H1 (cell line): ENCODE results near the gene SIPA1L3. TPM values are rescaled to one million over a fixed set of nuclear protein-coding genes. Genes with fewer than 3 reads are reported as not detected.

Experiments
- CTCF ChIA-PET: fragments of 300-600 bp; sonication (Branson Sonifier 250); formaldehyde crosslinking; loops from one replicate; lab custom pipeline; 2021; ENCODE audit not compliant: partially characterized antibody; lab: Charles Lee
- POLR2A ChIA-PET: fragments of 300-600 bp; sonication (Branson Sonifier 250); formaldehyde crosslinking; loops from one replicate; lab custom pipeline; 2021; ENCODE audit warnings: inconsistent platforms; ENCODE audit not compliant: partially characterized antibody; lab: Charles Lee
- DNase-seq, 2 experiments: peaks; one replicate each; pipeline versions ENCODE4 v3.0.0 to v3.0.0-alpha.2; 2010 to 2022; ENCODE audit warnings: low spot score in 2 of 2, low read depth in 1 of 2, mixed read lengths in 1 of 2
- FAIRE-seq: peaks from 2 replicates; lab custom pipeline; 2011; peaks lifted over from hg19 to GRCh38; lab: Jason Lieb, UNC
- H2AFZ ChIP-seq: 2 replicates; pipeline ENCODE4 v1.8.1; 2012; ENCODE audit warnings: low read length, inconsistent platforms
- H2AK5ac ChIP-seq: 2 replicates; pipeline ENCODE4 v1.6.1; 2013; ENCODE audit warnings: low read depth, low read length
- H2BK120ac ChIP-seq: replicated peaks from 2 replicates; pipeline ENCODE3; 2013; ENCODE audit warnings: low read depth, low read length, inconsistent platforms
- H2BK12ac ChIP-seq: 2 replicates; pipeline ENCODE4 v1.6.1; 2013; ENCODE audit warnings: low read depth, low read length
- H2BK15ac ChIP-seq: 2 replicates; pipeline ENCODE4 v1.6.1; 2013; ENCODE audit warnings: low read length
- H2BK20ac ChIP-seq: 2 replicates; pipeline ENCODE4 v1.6.1; 2013; ENCODE audit warnings: low read length
- H2BK5ac ChIP-seq: 2 replicates; pipeline ENCODE4 v1.6.1; 2013; ENCODE audit warnings: low read depth, low read length
- H3K14ac ChIP-seq: 2 replicates; pipeline ENCODE4 v1.6.1; 2013; ENCODE audit warnings: inconsistent platforms; ENCODE audit not compliant: insufficient read length
- H3K18ac ChIP-seq: 2 replicates; pipeline ENCODE4 v1.6.1; 2013; ENCODE audit warnings: low read length; ENCODE audit errors: extremely low read depth
- H3K23ac ChIP-seq: 2 replicates; pipeline ENCODE4 v1.6.1; 2013; ENCODE audit warnings: inconsistent platforms; ENCODE audit not compliant: insufficient read length
- H3K23me2 ChIP-seq: 2 replicates; pipeline ENCODE4 v1.6.1; 2013; ENCODE audit warnings: low read depth, low read length
- H3K27ac ChIP-seq: 2 replicates; pipeline ENCODE4 v1.6.1; 2011; ENCODE audit warnings: low read depth, low read length, inconsistent platforms
- H3K27me3 ChIP-seq, 4 experiments: replicated peaks in 1 of 4; 1 replicate in 1 of 4; 2 replicates in 3 of 4; pipeline versions ENCODE4 v1.6.1 to v1.8.1; 2011 to 2013; ENCODE audit warnings: low read length in 3 of 4, mild to moderate bottlenecking in 3 of 4, inconsistent platforms in 2 of 4, mixed read lengths in 2 of 4, moderate library complexity in 1 of 4; ENCODE audit not compliant: control insufficient read depth in 3 of 4, insufficient read depth in 3 of 4; ENCODE audit errors: extremely low read depth in 1 of 4
- H3K36me3 ChIP-seq, 4 experiments: 2 replicates each; pipeline versions ENCODE4 v1.6.1 to v1.8.1; 2011 to 2013; ENCODE audit warnings: mild to moderate bottlenecking in 4 of 4, low read length in 3 of 4, moderate library complexity in 2 of 4, control low read depth in 1 of 4, inconsistent platforms in 1 of 4; ENCODE audit not compliant: insufficient read depth in 4 of 4, control insufficient read depth in 2 of 4
- H3K4ac ChIP-seq: replicated peaks from 2 replicates; pipeline ENCODE3; 2013; ENCODE audit warnings: low read length, low read depth, mixed read lengths, inconsistent platforms; ENCODE audit not compliant: insufficient read length
- H3K4me1 ChIP-seq, 4 experiments: replicated peaks in 1 of 4; 1 replicate in 1 of 4; 2 replicates in 3 of 4; pipeline versions ENCODE4 v1.6.1 to v1.8.1; 2011 to 2013; ENCODE audit warnings: low read length in 3 of 4, inconsistent platforms in 2 of 4, mixed read lengths in 1 of 4; ENCODE audit not compliant: insufficient read depth in 4 of 4, control insufficient read depth in 3 of 4
- H3K4me2 ChIP-seq, 2 experiments: 2 replicates each; pipeline versions ENCODE4 v1.6.1 to v1.8.1; 2011 to 2013; ENCODE audit warnings: low read depth in 2 of 2, low read length in 2 of 2, control low read depth in 1 of 2, inconsistent platforms in 1 of 2, mild to moderate bottlenecking in 1 of 2; ENCODE audit not compliant: insufficient read depth in 1 of 2
- H3K4me3 ChIP-seq, 4 experiments: fragments of 200-600, 300-600 bp in 1 of 4; sonication (generic), shearing (Covaris generic), sonication (Bioruptor Twin) in 1 of 4; 2 replicates each; pipeline versions ENCODE4 v1.5.1 to v1.8.1; 2011 to 2016; ENCODE audit warnings: low read length in 4 of 4, low read depth in 3 of 4, control low read depth in 2 of 4, inconsistent platforms in 2 of 4, mild to moderate bottlenecking in 2 of 4, mixed read lengths in 1 of 4, moderate library complexity in 1 of 4; ENCODE audit not compliant: insufficient read depth in 2 of 4; ENCODE audit errors: extremely low read depth in 1 of 4
- H3K56ac ChIP-seq: replicated peaks from 2 replicates; pipeline ENCODE3; 2013; ENCODE audit warnings: low read depth, mild to moderate bottlenecking, mixed read lengths, low read length, inconsistent platforms; ENCODE audit not compliant: insufficient read length
- H3K79me1 ChIP-seq: 2 replicates; pipeline ENCODE4 v1.6.1; 2013; ENCODE audit warnings: low read depth, low read length, control low read depth
- H3K79me2 ChIP-seq, 2 experiments: 2 replicates each; pipeline versions ENCODE4 v1.6.1 to v1.8.1; 2012 to 2013; ENCODE audit warnings: low read length in 2 of 2, mild to moderate bottlenecking in 2 of 2, inconsistent platforms in 1 of 2; ENCODE audit not compliant: insufficient read depth in 2 of 2, control insufficient read depth in 1 of 2
- H3K9ac ChIP-seq, 4 experiments: replicated peaks in 1 of 4; 1 replicate in 1 of 4; 2 replicates in 3 of 4; pipeline versions ENCODE4 v1.6.1 to v1.8.1; 2011 to 2013; ENCODE audit warnings: low read depth in 3 of 4, low read length in 3 of 4, control low read depth in 2 of 4, mild to moderate bottlenecking in 2 of 4, moderate library complexity in 2 of 4, inconsistent platforms in 1 of 4; ENCODE audit errors: extremely low read depth in 1 of 4
- H3K9me3 ChIP-seq, 2 experiments: 2 replicates each; pipeline versions ENCODE4 v1.6.1 to v1.8.1; 2012 to 2013; ENCODE audit warnings: mild to moderate bottlenecking in 2 of 2, moderate library complexity in 2 of 2, control low read depth in 1 of 2, inconsistent platforms in 1 of 2, low read depth in 1 of 2, low read length in 1 of 2, mixed read lengths in 1 of 2; ENCODE audit not compliant: insufficient read depth in 2 of 2
- H4K20me1 ChIP-seq, 2 experiments: replicated peaks in 1 of 2; 2 replicates each; pipeline versions ENCODE3 to v1.8.1; 2011 to 2013; ENCODE audit warnings: inconsistent platforms in 2 of 2, low read length in 2 of 2, mild to moderate bottlenecking in 1 of 2; ENCODE audit not compliant: insufficient read depth in 2 of 2, control insufficient read depth in 1 of 2
- H4K5ac ChIP-seq: 2 replicates; pipeline ENCODE4 v1.6.1; 2013; ENCODE audit warnings: low read length, low read depth, mixed read lengths, inconsistent platforms; ENCODE audit not compliant: insufficient read length
- H4K8ac ChIP-seq: 2 replicates; pipeline ENCODE4 v1.8.0; 2013; ENCODE audit warnings: mild to moderate bottlenecking, moderate library complexity, low read length, inconsistent platforms; ENCODE audit not compliant: insufficient read depth; ENCODE audit errors: extremely low read depth
- H4K91ac ChIP-seq: replicated peaks from 2 replicates; pipeline ENCODE3; 2013; ENCODE audit warnings: low read length, mixed read lengths, inconsistent platforms; ENCODE audit not compliant: insufficient read length
- CHD1 ChIP-seq: IDR thresholded peaks from 2 replicates; pipeline ENCODE4 v1.6.1; 2012; ENCODE audit warnings: low read depth, low read length, improper control_type of control experiment
- CHD2 ChIP-seq: IDR thresholded peaks from 2 replicates; pipeline ENCODE4 v1.6.1; 2012; ENCODE audit warnings: low read length, improper control_type of control experiment
- CREB1 ChIP-seq: IDR thresholded peaks from 2 replicates; pipeline ENCODE4 v1.6.1; 2012; ENCODE audit warnings: inconsistent platforms
- KDM5A ChIP-seq: fragments of 200-600 bp; IDR thresholded peaks from 2 replicates; pipeline ENCODE4 v1.7.1; 2012; ENCODE audit warnings: mild to moderate bottlenecking, low read length, inconsistent platforms, mixed read lengths
- MAFK ChIP-seq: IDR thresholded peaks from 2 replicates; pipeline ENCODE4 v1.6.1; 2012; ENCODE audit warnings: low read depth, mild to moderate bottlenecking, improper control_type of control experiment, low read length
- NRF1 ChIP-seq: IDR thresholded peaks from 2 replicates; pipeline ENCODE4 v1.6.1; 2011; ENCODE audit warnings: mild to moderate bottlenecking, low read depth, low read length, improper control_type of control experiment
- POLR2A ChIP-seq, 2 experiments: IDR thresholded peaks; 1 replicate in 1 of 2; 2 replicates in 1 of 2; pipeline ENCODE4 v1.6.1; 2011; ENCODE audit warnings: low read depth in 2 of 2, low read length in 2 of 2, mild to moderate bottlenecking in 2 of 2; ENCODE audit errors: control extremely low read depth in 1 of 2
- SAP30 ChIP-seq: fragments of 300-600 bp; sonication (generic); IDR thresholded peaks from 2 replicates; pipeline ENCODE4 v1.7.1; 2012; ENCODE audit warnings: low read length, moderate library complexity, mild to moderate bottlenecking, inconsistent platforms; ENCODE audit not compliant: insufficient read depth, insufficient replicate concordance
- SIN3A ChIP-seq, 2 experiments: IDR thresholded peaks in 1 of 2; conservative IDR thresholded peaks in 1 of 2; 2 replicates each; pipeline ENCODE4 v1.6.1; 2011 to 2012; ENCODE audit warnings: low read length in 2 of 2, improper control_type of control experiment in 1 of 2, low read depth in 1 of 2, mild to moderate bottlenecking in 1 of 2
- SUZ12 ChIP-seq: fragments of 200-600 bp; sonication (generic); IDR thresholded peaks from 2 replicates; pipeline ENCODE4 v1.6.1; 2012; ENCODE audit warnings: mild to moderate bottlenecking, inconsistent platforms, low read length, moderate library complexity, mixed read lengths
- TAF7 ChIP-seq: optimal IDR thresholded peaks from 2 replicates; pipeline ENCODE3; 2011; ENCODE audit warnings: low read depth, mild to moderate bottlenecking, inconsistent platforms, low read length, moderate library complexity, borderline replicate concordance
- WGBS, 2 experiments: shearing (Covaris generic) in 1 of 2; methylation state at CpG; one replicate each; pipeline versions ENCODE4 v1.1.6 to v1.1.7; 2013 to 2015; ENCODE audit warnings: low lambda C conversion rate in 2 of 2, mixed read lengths in 2 of 2, inconsistent platforms in 1 of 2, low coverage in 1 of 2, missing lambda C conversion rate in 1 of 2; ENCODE audit not compliant: insufficient replicate concordance in 2 of 2, insufficient coverage in 1 of 2, insufficient read length in 1 of 2; ENCODE audit errors: extremely low coverage in 1 of 2, missing lambda C conversion rate in 1 of 2; 5-methylcytosine and 5-hydroxymethylcytosine counted together
- polyA plus RNA-seq, 7 experiments: library from polyadenylated mRNA; depleted of rRNA in 3 of 7; stranded (reverse) in 5 of 7; unstranded in 2 of 7; fragments of >200 nt in 5 of 7; fragments of 200-250 nt in 2 of 7; gene quantifications; 1 replicate in 5 of 7; 2 replicates in 1 of 7; 4 replicates in 1 of 7; pipeline versions ENCODE4 v1.2.1 to v1.2.3, GENCODE V29; 2011 to 2013; ENCODE audit warnings: missing spikeins in 2 of 7, mixed read lengths in 2 of 7
- total RNA-seq: library from RNA; stranded (reverse); fragmentation: NEBNext Ultra II Directional; extraction: Animal tissue kit (Norgen Biotek cat#: 25700); gene quantifications from 2 replicates; pipeline ENCODE4 v1.2.1, GENCODE V29; 2021
- TF ChIP-seq, protein P1 (sequence below), 3 experiments: IDR thresholded peaks; 1 replicate in 2 of 3; 2 replicates in 1 of 3; pipeline versions ENCODE4 v1.5.1 to v1.6.1; 2011; ENCODE audit warnings: low read length in 3 of 3, mild to moderate bottlenecking in 3 of 3, inconsistent platforms in 2 of 3, low read depth in 1 of 3, moderate library complexity in 1 of 3; ENCODE audit not compliant: insufficient read depth in 1 of 3; ENCODE audit errors: control extremely low read depth in 1 of 3

The SIPA1L3 gene
- total and polyA plus RNA-seq, 2 of the 8 experiments (the other 6 are each of a cell fraction or from before 2014, with no cell fraction given): 15.0 to 54.9 TPM

DNA sequence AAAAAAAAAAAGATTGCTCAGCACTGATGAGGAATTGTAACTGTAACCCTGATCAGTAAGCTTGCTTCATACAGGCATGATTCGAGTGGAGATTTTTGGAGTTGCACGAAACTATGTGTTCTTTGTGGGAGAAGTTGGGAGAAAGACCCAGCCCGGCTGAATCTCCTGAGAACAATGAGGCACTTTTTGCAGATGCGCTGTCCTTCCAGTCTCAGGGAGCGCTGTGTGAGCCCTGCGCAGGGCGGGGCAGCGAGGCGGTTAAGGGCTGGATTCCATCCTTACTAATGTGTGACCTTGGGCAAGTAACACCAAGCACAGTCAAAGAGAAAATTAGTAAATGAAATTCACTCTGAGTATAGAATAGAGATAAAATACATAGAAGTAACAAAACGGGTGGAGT is 76.9 kb downstream of the SIPA1L3 start:
- H4K5ac ChIP-seq: no peak overlapping the region
- POLR2A ChIA-PET: interaction anchor here (1.3 to 1.8 kb wide), 2 partner anchors 16 to 21 kb away, joined by 3 to 7 read pairs; no protein-coding TSS in a partner anchor
- TF ChIP-seq CHD2: no peak
- TF ChIP-seq POLR2A (IDR thresholded peaks at IDR 0.05; ENCODE audit: control extremely low read depth in 1 of 2, low read depth in 2 of 2, low read length in 2 of 2): no peak
- TF ChIP-seq KDM5A: no peak
- TF ChIP-seq SAP30: no peak
- no peak for TF ChIP-seq CHD1
- TF ChIP-seq TAF7: no peak
- no peak for TF ChIP-seq CREB1
- no peak for TF ChIP-seq SUZ12
- TF ChIP-seq MAFK: no peak
- TF ChIP-seq, protein P1, sequence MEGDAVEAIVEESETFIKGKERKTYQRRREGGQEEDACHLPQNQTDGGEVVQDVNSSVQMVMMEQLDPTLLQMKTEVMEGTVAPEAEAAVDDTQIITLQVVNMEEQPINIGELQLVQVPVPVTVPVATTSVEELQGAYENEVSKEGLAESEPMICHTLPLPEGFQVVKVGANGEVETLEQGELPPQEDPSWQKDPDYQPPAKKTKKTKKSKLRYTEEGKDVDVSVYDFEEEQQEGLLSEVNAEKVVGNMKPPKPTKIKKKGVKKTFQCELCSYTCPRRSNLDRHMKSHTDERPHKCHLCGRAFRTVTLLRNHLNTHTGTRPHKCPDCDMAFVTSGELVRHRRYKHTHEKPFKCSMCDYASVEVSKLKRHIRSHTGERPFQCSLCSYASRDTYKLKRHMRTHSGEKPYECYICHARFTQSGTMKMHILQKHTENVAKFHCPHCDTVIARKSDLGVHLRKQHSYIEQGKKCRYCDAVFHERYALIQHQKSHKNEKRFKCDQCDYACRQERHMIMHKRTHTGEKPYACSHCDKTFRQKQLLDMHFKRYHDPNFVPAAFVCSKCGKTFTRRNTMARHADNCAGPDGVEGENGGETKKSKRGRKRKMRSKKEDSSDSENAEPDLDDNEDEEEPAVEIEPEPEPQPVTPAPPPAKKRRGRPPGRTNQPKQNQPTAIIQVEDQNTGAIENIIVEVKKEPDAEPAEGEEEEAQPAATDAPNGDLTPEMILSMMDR (IDR thresholded peaks at IDR 0.05; ENCODE audit: control extremely low read depth in 1 of 3, insufficient read depth in 1 of 3, low read depth in 1 of 3, low read length in 3 of 3): no peak
- TF ChIP-seq NRF1: no peak
- no peak for TF ChIP-seq SIN3A (conservative IDR thresholded peaks at IDR 0.05 in 1 of 2, IDR thresholded peaks at IDR 0.05 in 1 of 2; ENCODE audit: low read depth in 1 of 2, low read length in 2 of 2)

More for the DNA sequence above, 76.9 kb downstream of the SIPA1L3 start:
- peak overlapping the region; percentile 29 for H4K91ac ChIP-seq
- no peak overlapping the region for H2BK15ac ChIP-seq
- no peak overlapping the region for H2BK20ac ChIP-seq
- H3K56ac ChIP-seq: no peak overlapping the region
- peaks cover 10% of the 10 kb centered on the region for H3K79me1 ChIP-seq
- H4K8ac ChIP-seq: no peak overlapping the region
- FAIRE-seq (no peak), DNase-seq (no peak)
- no peak overlapping the region for H3K9ac ChIP-seq
- no peaks in the 10 kb centered on the region for H3K23me2 ChIP-seq
- H3K79me2 ChIP-seq: peaks cover 0 to 48% of the 10 kb centered on the region in 2 experiments; a peak in 2 of 4 replicates
- H2AFZ ChIP-seq: no peak overlapping the region
- H3K9me3 ChIP-seq: no peaks in the 10 kb centered on the region
- H2BK5ac ChIP-seq: no peak overlapping the region
- WGBS, 2 experiments: 93% methylated on average over 10 of the region's 10 CpGs; no CpG with 5 or more reads in 1 of the 2 experiments
- H3K36me3 ChIP-seq: no peaks in the 10 kb centered on the region; a peak in 1 of 8 replicates
- H3K18ac ChIP-seq: no peak overlapping the region
- no peak overlapping the region for H3K4me2 ChIP-seq
- H3K27ac ChIP-seq: no peak overlapping the region
- no peak overlapping the region for H3K14ac ChIP-seq
- H2BK120ac ChIP-seq: no peak overlapping the region
- H3K4me3 ChIP-seq: no peak overlapping the region
- no peak overlapping the region for H2BK12ac ChIP-seq
- CTCF ChIA-PET: interaction anchor here (0.6 to 17.8 kb wide), 6 partner anchors 8 to 81 kb away, joined by 3 to 259 read pairs (median 3); partner anchors contain the start of genes SIPA1L3 and WDR87
- peaks cover 2 to 8% of the 10 kb centered on the region in 2 experiments for H4K20me1 ChIP-seq
- no peaks in the 10 kb centered on the region for H3K27me3 ChIP-seq
- no peak overlapping the region for H3K23ac ChIP-seq
- no peak overlapping the region for H3K4ac ChIP-seq
- H2AK5ac ChIP-seq: no peak overlapping the region
- H3K4me1 ChIP-seq: peaks cover 4 to 30% (median 16%) of the 10 kb centered on the region in 4 experiments
